ENCODE results near the gene SYT8. TPM values are rescaled to one million over a fixed set of nuclear protein-coding genes. Genes with fewer than 3 reads are reported as not detected.

SYT8 gene
- total RNA-seq, 4 donors from 2014 or later, result not detected

DNA sequence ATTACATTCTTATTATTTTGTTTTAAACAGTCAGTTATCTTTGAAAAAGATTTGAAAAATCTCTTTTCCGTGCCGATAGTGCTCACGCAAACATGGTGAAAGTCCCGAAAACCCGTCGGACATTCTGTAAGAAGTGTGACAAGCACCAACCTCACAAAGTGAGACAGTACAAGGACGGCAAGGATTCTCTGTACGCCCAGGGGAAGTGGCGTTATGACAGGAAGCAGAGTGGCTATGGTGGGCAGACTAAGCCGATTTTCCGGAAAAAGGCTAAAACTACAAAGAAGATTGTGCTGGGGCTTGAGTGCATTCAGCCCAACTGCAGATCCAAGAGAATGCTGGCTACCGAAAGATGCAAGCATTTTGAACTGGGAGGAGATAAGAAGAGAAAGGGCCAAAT is 42.3 kb upstream of the SYT8 start:
- no peak for TF ChIP-seq POLR2A (IDR thresholded peaks at IDR 0.05)
- TF ChIP-seq, protein P1, sequence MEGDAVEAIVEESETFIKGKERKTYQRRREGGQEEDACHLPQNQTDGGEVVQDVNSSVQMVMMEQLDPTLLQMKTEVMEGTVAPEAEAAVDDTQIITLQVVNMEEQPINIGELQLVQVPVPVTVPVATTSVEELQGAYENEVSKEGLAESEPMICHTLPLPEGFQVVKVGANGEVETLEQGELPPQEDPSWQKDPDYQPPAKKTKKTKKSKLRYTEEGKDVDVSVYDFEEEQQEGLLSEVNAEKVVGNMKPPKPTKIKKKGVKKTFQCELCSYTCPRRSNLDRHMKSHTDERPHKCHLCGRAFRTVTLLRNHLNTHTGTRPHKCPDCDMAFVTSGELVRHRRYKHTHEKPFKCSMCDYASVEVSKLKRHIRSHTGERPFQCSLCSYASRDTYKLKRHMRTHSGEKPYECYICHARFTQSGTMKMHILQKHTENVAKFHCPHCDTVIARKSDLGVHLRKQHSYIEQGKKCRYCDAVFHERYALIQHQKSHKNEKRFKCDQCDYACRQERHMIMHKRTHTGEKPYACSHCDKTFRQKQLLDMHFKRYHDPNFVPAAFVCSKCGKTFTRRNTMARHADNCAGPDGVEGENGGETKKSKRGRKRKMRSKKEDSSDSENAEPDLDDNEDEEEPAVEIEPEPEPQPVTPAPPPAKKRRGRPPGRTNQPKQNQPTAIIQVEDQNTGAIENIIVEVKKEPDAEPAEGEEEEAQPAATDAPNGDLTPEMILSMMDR (IDR thresholded peaks at IDR 0.05 in 4 of 5, conservative IDR thresholded peaks at IDR 0.05 in 1 of 5), result no peak
- H3K27ac ChIP-seq, result no peak overlapping the region
- ATAC-seq (no peak), DNase-seq (no peak)
- intact Hi-C loops (cut with DNase I; ENCODE audit: low total_unique reads) (no loop called here), in situ Hi-C loops (cut with MboI; ENCODE audit: low sequenced_read_pairs in 4 of 4) (no loop called here)
- H3K36me3 ChIP-seq, result no peaks in the 10 kb centered on the region
- no peaks in the 10 kb centered on the region for H3K9me3 ChIP-seq
- peaks cover 0 to 19% (median 11%) of the 10 kb centered on the region in 3 donors for H3K27me3 ChIP-seq
- H3K4me3 ChIP-seq, result no peak overlapping the region
- no peaks in the 10 kb centered on the region for H3K4me1 ChIP-seq

DNA sequence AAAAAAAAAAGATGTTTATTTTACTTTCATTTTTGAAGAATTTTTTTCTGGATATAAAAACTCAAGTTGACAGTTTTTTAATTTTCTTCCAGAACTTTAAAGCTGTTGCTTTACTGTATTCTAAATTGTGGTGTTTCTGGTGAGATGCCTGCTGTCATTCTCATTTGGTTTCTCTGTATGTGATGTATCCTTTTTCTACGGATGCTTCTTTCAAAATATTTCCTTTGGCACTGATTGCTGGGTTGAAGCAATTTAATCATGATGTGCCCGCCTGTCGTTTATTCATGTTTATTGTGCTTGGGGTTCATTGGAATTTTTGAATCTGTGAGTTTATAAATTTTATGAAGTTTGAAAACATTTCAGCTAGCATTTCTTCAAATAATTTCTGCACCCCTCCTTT is 41.7 kb upstream of the SYT8 start:
- intact Hi-C loops (cut with DNase I; ENCODE audit: low total_unique reads), result no loop called here

DNA sequence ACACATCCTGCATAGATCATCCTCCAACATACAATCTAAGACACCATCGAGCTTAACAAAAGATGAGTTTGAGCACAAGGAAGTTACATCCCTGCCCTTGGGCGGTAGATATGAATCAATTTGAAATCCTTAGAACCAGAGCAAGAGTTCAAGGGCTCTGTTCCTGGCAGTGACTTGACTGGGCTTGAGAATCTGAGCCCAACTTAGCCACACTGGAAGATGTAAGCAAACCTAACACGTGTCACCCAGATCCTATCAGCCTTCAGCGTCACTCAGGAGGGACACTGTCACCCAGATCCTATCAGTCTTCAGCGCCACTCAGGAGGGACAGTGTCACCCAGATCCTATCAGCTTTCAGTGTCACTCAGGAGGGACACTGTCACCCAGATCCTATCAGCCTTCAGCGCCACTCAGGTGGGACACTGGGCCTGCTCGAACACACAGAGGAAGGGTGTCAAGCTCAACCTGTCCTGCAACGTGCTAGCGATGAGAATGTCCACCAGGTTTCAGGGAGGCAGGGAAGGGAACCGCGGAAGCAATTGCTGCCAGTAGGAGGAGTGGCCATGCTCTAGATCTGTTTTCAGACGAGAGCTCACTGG is 38.3 kb upstream of the SYT8 start:
- peaks cover 0 to 20% (median 12%) of the 10 kb centered on the region in 3 donors for H3K27me3 ChIP-seq
- no peaks in the 10 kb centered on the region for H3K9me3 ChIP-seq
- no peak overlapping the region for H3K27ac ChIP-seq
- ATAC-seq (no peak), DNase-seq (no peak)
- TF ChIP-seq, protein P1 (IDR thresholded peaks at IDR 0.05 in 4 of 5, conservative IDR thresholded peaks at IDR 0.05 in 1 of 5), result no peak
- TF ChIP-seq POLR2A (IDR thresholded peaks at IDR 0.05), result no peak
- H3K4me1 ChIP-seq, result no peaks in the 10 kb centered on the region
- in situ Hi-C loops (cut with MboI; ENCODE audit: low sequenced_read_pairs in 4 of 4), result no loop called here
- no peaks in the 10 kb centered on the region for H3K36me3 ChIP-seq
- no peak overlapping the region for H3K4me3 ChIP-seq
- intact Hi-C loops (cut with DNase I; ENCODE audit: low total_unique reads), result no loop called here

More for the DNA sequence above, 41.7 kb upstream of the SYT8 start:
- Histone ChIP-seq H3K4me1 (no peaks in the 10 kb centered on the region), H3K36me3 (no peaks in the 10 kb centered on the region), H3K4me3 (no peak overlapping the region), H3K9me3 (no peaks in the 10 kb centered on the region), H3K27ac (no peak overlapping the region), H3K27me3 (peaks cover 0 to 19% (median 13%) of the 10 kb centered on the region in 3 donors)
- TF ChIP-seq POLR2A (IDR thresholded peaks at IDR 0.05), result no peak
- TF ChIP-seq, protein P1 (IDR thresholded peaks at IDR 0.05 in 4 of 5, conservative IDR thresholded peaks at IDR 0.05 in 1 of 5), result no peak
- DNase-seq (no peak), ATAC-seq (no peak)
- in situ Hi-C loops (cut with MboI; ENCODE audit: low sequenced_read_pairs in 4 of 4), result no loop called here

DNA sequence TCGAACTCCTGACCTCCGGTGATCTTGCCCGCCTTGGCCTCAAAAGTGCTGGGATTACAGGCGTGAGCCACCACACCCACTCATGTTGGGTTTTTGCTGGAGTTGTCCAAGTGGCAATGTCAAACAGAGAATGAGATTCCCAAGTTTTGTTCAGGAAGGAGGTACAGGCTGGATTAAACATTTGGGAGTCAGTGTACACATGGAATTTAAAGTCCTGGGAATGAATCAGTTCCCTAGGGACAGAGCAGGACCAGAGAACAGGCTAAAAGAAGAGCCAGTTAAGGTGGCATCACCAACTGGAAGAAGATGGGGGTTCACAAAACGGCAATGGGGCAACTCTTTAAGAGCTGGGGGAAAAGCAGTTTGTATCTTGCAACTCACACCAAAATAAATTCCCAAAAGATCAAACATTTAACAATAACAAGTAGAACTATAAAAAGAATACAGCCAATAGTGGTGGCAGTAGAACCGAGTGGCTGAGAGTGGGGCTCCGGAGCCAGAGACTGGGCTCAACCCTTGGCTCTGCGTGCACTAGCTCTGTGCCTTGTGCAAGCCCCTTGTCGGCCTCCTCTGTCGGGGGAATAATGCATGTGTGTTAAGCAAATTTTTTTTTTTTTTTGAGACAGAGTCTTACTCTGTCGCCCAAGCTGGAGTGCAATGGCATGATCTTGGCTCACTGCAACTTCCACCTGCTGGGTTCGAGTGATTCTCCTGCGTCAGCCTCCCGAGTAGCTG is 37.2 kb upstream of the SYT8 start:
- H3K36me3 ChIP-seq, result no peaks in the 10 kb centered on the region
- intact Hi-C loops (cut with DNase I; ENCODE audit: low total_unique reads), result no loop called here
- H3K9me3 ChIP-seq, result no peaks in the 10 kb centered on the region
- no peak for ATAC-seq
- no peak overlapping the region for H3K27ac ChIP-seq
- peaks cover 4 to 19% (median 12%) of the 10 kb centered on the region in 3 donors for H3K27me3 ChIP-seq
- no peaks in the 10 kb centered on the region for H3K4me1 ChIP-seq
- DNase-seq, result no peak
- TF ChIP-seq POLR2A (IDR thresholded peaks at IDR 0.05), result no peak
- TF ChIP-seq, protein P1 (IDR thresholded peaks at IDR 0.05 in 4 of 5, conservative IDR thresholded peaks at IDR 0.05 in 1 of 5), result no peak
- no peak overlapping the region for H3K4me3 ChIP-seq
- in situ Hi-C loops (cut with MboI; ENCODE audit: low sequenced_read_pairs in 4 of 4), result no loop called here

Data from gastrocnemius medialis (tissue), 4 donors.